GM23338 (cell line): ENCODE data around the gene OXLD1. TPM values are rescaled to one million over a fixed set of nuclear protein-coding genes. Genes with fewer than 3 reads are reported as not detected.

ENCODE experiments used
- ATAC-seq: fragments of 200-7000 bp; cut with Tn5 transposase; 3 replicates; pipeline ENCODE4 v1.9.1; 2020
- DNase-seq: peaks from one replicate; pipeline ENCODE4 v3.0.0-alpha.2; 2015; ENCODE audit warnings: low spot score
- H2AFZ ChIP-seq: fragments of 200-600 bp; sonication (generic); 2 replicates; pipeline ENCODE4 v1.8.0; 2016; ENCODE audit warnings: antibody characterized with exemption, mild to moderate bottlenecking, moderate library complexity
- H3F3A ChIP-seq: fragments of 200-600 bp; sonication (generic); replicated peaks from 2 replicates; pipeline ENCODE4 v1.8.0; 2017; ENCODE audit warnings: antibody characterized with exemption, mixed run types, low read depth
- H3K27ac ChIP-seq: fragments of 200-600 bp; sonication (generic); 2 replicates; pipeline ENCODE4 v1.6.1; 2016; ENCODE audit warnings: low read depth
- H3K27me3 ChIP-seq: fragments of 200-600 bp; sonication (generic); 2 replicates; pipeline ENCODE4 v1.8.0; 2016; ENCODE audit warnings: mild to moderate bottlenecking, mixed run types, moderate library complexity; ENCODE audit not compliant: insufficient read depth
- H3K36me3 ChIP-seq: fragments of 200-600 bp; sonication (generic); 2 replicates; pipeline ENCODE4 v1.8.0; 2016; ENCODE audit warnings: mild to moderate bottlenecking; ENCODE audit not compliant: insufficient read depth
- H3K4me1 ChIP-seq: fragments of 200-600 bp; sonication (generic); 2 replicates; pipeline ENCODE4 v1.8.0; 2016; ENCODE audit warnings: mild to moderate bottlenecking, moderate library complexity; ENCODE audit not compliant: insufficient read depth
- H3K4me2 ChIP-seq: fragments of 200-600 bp; sonication (generic); 2 replicates; pipeline ENCODE4 v1.7.1; 2017; ENCODE audit warnings: mixed run types
- H3K4me3 ChIP-seq: fragments of 200-600 bp; sonication (generic); 2 replicates; pipeline ENCODE4 v1.6.1; 2016; ENCODE audit warnings: mixed run types
- H3K79me2 ChIP-seq: fragments of 200-600 bp; sonication (generic); replicated peaks from 2 replicates; pipeline ENCODE4 v1.8.0; 2017; ENCODE audit warnings: mild to moderate bottlenecking; ENCODE audit not compliant: insufficient read depth
- H3K9me2 ChIP-seq: fragments of 200-600 bp; sonication (generic); 2 replicates; pipeline ENCODE4 v1.8.0; 2017; ENCODE audit not compliant: insufficient read depth
- H4K20me1 ChIP-seq: fragments of 200-600 bp; sonication (generic); replicated peaks from 2 replicates; pipeline ENCODE4 v1.8.0; 2017; ENCODE audit warnings: mild to moderate bottlenecking; ENCODE audit not compliant: insufficient read depth
- H3K27ac Mint-ChIP-seq: 2 replicates; pipeline ENCODE4 v1.8.0; 2020; ENCODE audit warnings: inconsistent platforms, mild to moderate bottlenecking, moderate library complexity, mixed read lengths
- H3K27me3 Mint-ChIP-seq: 3 replicates; pipeline ENCODE4 v1.8.0; 2022; ENCODE audit warnings: low read depth, mild to moderate bottlenecking, moderate library complexity, mixed read lengths, inconsistent platforms; ENCODE audit not compliant: insufficient read depth, poor library complexity
- H3K36me3 Mint-ChIP-seq: 3 replicates; pipeline ENCODE4 v1.8.0; 2021; ENCODE audit warnings: low read depth, mild to moderate bottlenecking, inconsistent platforms, moderate library complexity, mixed read lengths
- H3K4me1 Mint-ChIP-seq: 3 replicates; pipeline ENCODE4 v1.8.0; 2020; ENCODE audit warnings: mild to moderate bottlenecking, inconsistent platforms, mixed read lengths
- H3K4me3 Mint-ChIP-seq: 3 replicates; pipeline ENCODE4 v1.8.0; 2021; ENCODE audit warnings: moderate library complexity, mild to moderate bottlenecking, inconsistent platforms, mixed read lengths
- H3K9me3 Mint-ChIP-seq: 3 replicates; pipeline ENCODE4 v1.8.0; 2020; ENCODE audit warnings: moderate library complexity, mild to moderate bottlenecking, inconsistent platforms, mixed read lengths
- CREB1 ChIP-seq: fragments of 250-450 bp; sonication (Bioruptor Pico); IDR thresholded peaks from 2 replicates; pipeline ENCODE4 v1.5.0; 2020; ENCODE audit warnings: low read depth, mild to moderate bottlenecking, moderate library complexity
- CTCF ChIP-seq, 2 experiments: fragments of 200-600 bp in 1 of 2; sonication (generic) in 1 of 2; conservative IDR thresholded peaks; 2 replicates each; pipeline versions ENCODE4 v1.5.1 to v1.6.1; 2016 to 2017; ENCODE audit warnings: antibody characterized with exemption in 2 of 2, low read depth in 2 of 2, mild to moderate bottlenecking in 2 of 2, moderate library complexity in 1 of 2
- ETS1 ChIP-seq: IDR thresholded peaks from 2 replicates; pipeline ENCODE4 v1.6.1; 2016; ENCODE audit warnings: antibody characterized with exemption
- EZH2 ChIP-seq: fragments of 200-600 bp; sonication (generic); IDR thresholded peaks from one replicate; pipeline ENCODE4 v1.8.0; 2017; ENCODE audit warnings: antibody characterized with exemption, mild to moderate bottlenecking, low read depth; ENCODE audit not compliant: unreplicated experiment
- EZH2phosphoT487 ChIP-seq: fragments of 200-600 bp; sonication (generic); IDR thresholded peaks from one replicate; pipeline ENCODE4 v1.8.1; 2018; ENCODE audit warnings: antibody characterized with exemption; ENCODE audit not compliant: unreplicated experiment
- JUNB ChIP-seq: IDR thresholded peaks from one replicate; pipeline ENCODE4 v1.6.1; 2016; ENCODE audit warnings: antibody characterized with exemption; ENCODE audit not compliant: unreplicated experiment
- NANOG ChIP-seq: IDR thresholded peaks from 2 replicates; pipeline ENCODE4 v1.6.1; 2016; ENCODE audit warnings: antibody characterized with exemption, borderline replicate concordance
- POLR2AphosphoS5 ChIP-seq: IDR thresholded peaks from 2 replicates; pipeline ENCODE4 v1.6.1; 2016; ENCODE audit warnings: antibody characterized with exemption, low read depth
- REST ChIP-seq: IDR thresholded peaks from one replicate; pipeline ENCODE4 v1.6.1; 2018; ENCODE audit warnings: antibody characterized with exemption; ENCODE audit not compliant: unreplicated experiment
- STAT1 ChIP-seq: IDR thresholded peaks from one replicate; pipeline ENCODE4 v1.6.1; 2016; ENCODE audit warnings: antibody characterized with exemption; ENCODE audit not compliant: unreplicated experiment
- ZNF114 ChIP-seq: fragments of 250-450 bp; sonication (Bioruptor Pico); IDR thresholded peaks from 2 replicates; pipeline ENCODE4 v1.5.0; 2020; ENCODE audit warnings: mild to moderate bottlenecking, moderate library complexity
- ZNF331 ChIP-seq: fragments of 250-450 bp; sonication (Bioruptor Pico); IDR thresholded peaks from 2 replicates; pipeline ENCODE4 v1.5.0; 2020; ENCODE audit warnings: low read depth, mild to moderate bottlenecking, moderate library complexity
- ZNF462 ChIP-seq: fragments of 250-450 bp; sonication (Bioruptor Pico); IDR thresholded peaks from 2 replicates; pipeline ENCODE4 v1.5.0; 2020; ENCODE audit warnings: mild to moderate bottlenecking, moderate library complexity
- polyA plus RNA-seq: library from polyadenylated mRNA; unstranded; fragments of >200 nt; fragmentation: Nextera tagmentation; extraction: Ambion mirVana; gene quantifications from 2 replicates; pipeline ENCODE4 v1.2.1, GENCODE V29; 2016
- total RNA-seq: library from RNA; depleted of rRNA; stranded (reverse); fragments of >200 nt; shearing (Covaris generic); gene quantifications from 2 replicates; pipeline ENCODE4 v1.2.3, GENCODE V29; 2014

The OXLD1 gene
- total and polyA plus RNA-seq, 2 experiments from 2014 or later = 46.0 to 64.9 TPM

GRCh38 chr17:81630274-81630673 is 36.1 kb downstream of the OXLD1 start:
- H3K27me3 Mint-ChIP-seq = peaks cover 6% of the 10 kb centered on the region
- H2AFZ ChIP-seq = no peak overlapping the region
- no peak overlapping the region for H3K4me3 ChIP-seq
- H3K4me1 ChIP-seq = no peaks in the 10 kb centered on the region
- H3K9me3 Mint-ChIP-seq = no peaks in the 10 kb centered on the region
- TF ChIP-seq JUNB = no peak
- no peak for TF ChIP-seq ZNF114 (CRISPR knock-in tag)
- no peak for TF ChIP-seq CTCF (conservative IDR thresholded peaks at IDR 0.05; ENCODE audit: low read depth in 2 of 2)
- TF ChIP-seq POLR2AphosphoS5 = no peak
- no peak for TF ChIP-seq NANOG
- no peak for TF ChIP-seq EZH2phosphoT487
- no peak for TF ChIP-seq ZNF331 (CRISPR knock-in tag)
- TF ChIP-seq STAT1 = no peak
- TF ChIP-seq REST = no peak
- TF ChIP-seq EZH2 = no peak
- TF ChIP-seq ETS1 = no peak
- TF ChIP-seq ZNF462 (CRISPR knock-in tag) = no peak
- no peak for TF ChIP-seq CREB1
- H3K4me1 Mint-ChIP-seq = peaks cover 6% of the 10 kb centered on the region; the same call in 2 of the 3 replicates
- DNase-seq (no peak), ATAC-seq (no peak)
- H3K4me2 ChIP-seq = no peak overlapping the region
- H3K4me3 Mint-ChIP-seq = no peak overlapping the region
- H3K9me2 ChIP-seq = no peaks in the 10 kb centered on the region
- H3K27ac ChIP-seq = no peak overlapping the region
- peaks cover 58% of the 10 kb centered on the region for H3K79me2 ChIP-seq
- H3K27me3 ChIP-seq = no peaks in the 10 kb centered on the region
- peaks cover 50% of the 10 kb centered on the region for H3K36me3 ChIP-seq
- peaks cover 40% of the 10 kb centered on the region for H4K20me1 ChIP-seq
- H3K27ac Mint-ChIP-seq = no peak overlapping the region
- peaks cover 61% of the 10 kb centered on the region for H3K36me3 Mint-ChIP-seq
- 0 out of 2 replicates have a peak, but pooled peaks cover 9% of the 10 kb centered on the region for H3F3A ChIP-seq
